ENCODE results near the gene TAF11.
A peak's percentile ranks its signal among the peaks of the same experiment; 100 is the strongest.
"Not testable (repeated sequence)": the region's sequence is repeated elsewhere in the genome, so short reads cannot be mapped to it uniquely, and the experiment has no call there.

TAF11 gene

DNA sequence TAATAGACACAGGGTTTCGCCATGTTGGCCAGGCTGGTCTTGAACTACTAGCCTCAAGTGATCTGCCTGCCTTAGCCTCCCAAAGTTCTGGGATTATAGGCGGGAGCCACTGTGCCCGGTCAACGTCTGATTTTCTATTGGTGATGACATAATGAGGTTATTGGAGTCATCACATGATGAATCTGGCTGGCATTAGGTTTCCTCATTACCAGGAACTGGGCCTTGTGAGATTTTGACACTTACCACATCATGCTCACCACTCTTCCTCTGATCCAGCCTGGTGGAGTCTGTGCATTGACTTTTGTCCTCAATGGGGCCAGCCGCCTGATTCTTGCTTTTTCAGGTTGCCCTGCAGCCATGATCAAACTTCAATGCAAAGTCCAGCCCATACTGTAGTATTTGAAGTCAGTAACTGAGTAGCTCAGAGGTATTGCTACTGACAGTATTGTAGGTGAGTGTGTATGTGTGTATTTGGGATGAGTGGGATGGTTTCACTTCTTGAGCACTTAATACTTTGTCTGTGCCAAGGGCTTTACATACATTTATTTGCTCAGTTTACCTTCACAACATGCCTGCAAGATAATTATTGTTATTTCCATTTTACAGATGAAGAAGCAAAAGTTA, 17.3 kb upstream of the TAF11 start:
- H3K27ac ChIP-seq (ENCODE audit: low read depth, low read length), result no peak overlapping the region
- H3K4me3 ChIP-seq (ENCODE audit: low read depth, low read length), result no peak overlapping the region
- H3K79me2 ChIP-seq (ENCODE audit: control insufficient read depth, insufficient read depth, low read length, unreplicated experiment), result peaks cover 4% of the 10 kb centered on the region
- no peak overlapping the region for H2AFZ ChIP-seq (ENCODE audit: low read length, unreplicated experiment)
- H3K4me1 ChIP-seq (ENCODE audit: control insufficient read depth, insufficient read depth, low read length, unreplicated experiment), result peaks cover 8% of the 10 kb centered on the region
- no peaks in the 10 kb centered on the region for H3K27me3 ChIP-seq (ENCODE audit: insufficient read depth, low read length)
- no peaks in the 10 kb centered on the region for H3K36me3 ChIP-seq (ENCODE audit: insufficient read depth, low read length)

DNA sequence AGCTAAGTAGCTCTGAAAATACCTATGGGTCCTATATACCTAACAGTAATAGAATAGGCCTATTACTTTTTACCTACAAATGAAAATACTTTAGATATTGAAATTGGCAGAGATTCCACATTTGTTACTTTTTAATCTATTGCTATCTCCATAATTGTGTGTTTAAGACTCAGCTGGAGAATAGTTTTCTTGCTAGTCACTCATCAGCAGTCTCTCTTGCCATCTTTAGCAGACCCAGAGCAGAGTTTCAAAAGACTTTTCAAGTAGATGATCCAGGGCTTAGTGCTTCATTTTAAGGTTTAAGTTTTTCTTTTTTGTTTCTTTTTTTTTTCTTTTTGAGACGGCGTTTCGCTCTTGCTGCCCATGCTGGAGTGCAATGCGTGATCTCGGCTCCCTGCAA, 14.1 kb upstream of the TAF11 start:
- Histone ChIP-seq H2AFZ (ENCODE audit: low read length, unreplicated experiment) (no peak overlapping the region), H3K36me3 (ENCODE audit: insufficient read depth, low read length) (no peaks in the 10 kb centered on the region), H3K27me3 (ENCODE audit: insufficient read depth, low read length) (no peaks in the 10 kb centered on the region), H3K4me3 (ENCODE audit: low read depth, low read length) (no peak overlapping the region), H3K27ac (ENCODE audit: low read depth, low read length) (no peak overlapping the region), H3K79me2 (ENCODE audit: control insufficient read depth, insufficient read depth, low read length, unreplicated experiment) (peaks cover 4% of the 10 kb centered on the region), H3K4me1 (ENCODE audit: control insufficient read depth, insufficient read depth, low read length, unreplicated experiment) (peaks cover 8% of the 10 kb centered on the region)

DNA sequence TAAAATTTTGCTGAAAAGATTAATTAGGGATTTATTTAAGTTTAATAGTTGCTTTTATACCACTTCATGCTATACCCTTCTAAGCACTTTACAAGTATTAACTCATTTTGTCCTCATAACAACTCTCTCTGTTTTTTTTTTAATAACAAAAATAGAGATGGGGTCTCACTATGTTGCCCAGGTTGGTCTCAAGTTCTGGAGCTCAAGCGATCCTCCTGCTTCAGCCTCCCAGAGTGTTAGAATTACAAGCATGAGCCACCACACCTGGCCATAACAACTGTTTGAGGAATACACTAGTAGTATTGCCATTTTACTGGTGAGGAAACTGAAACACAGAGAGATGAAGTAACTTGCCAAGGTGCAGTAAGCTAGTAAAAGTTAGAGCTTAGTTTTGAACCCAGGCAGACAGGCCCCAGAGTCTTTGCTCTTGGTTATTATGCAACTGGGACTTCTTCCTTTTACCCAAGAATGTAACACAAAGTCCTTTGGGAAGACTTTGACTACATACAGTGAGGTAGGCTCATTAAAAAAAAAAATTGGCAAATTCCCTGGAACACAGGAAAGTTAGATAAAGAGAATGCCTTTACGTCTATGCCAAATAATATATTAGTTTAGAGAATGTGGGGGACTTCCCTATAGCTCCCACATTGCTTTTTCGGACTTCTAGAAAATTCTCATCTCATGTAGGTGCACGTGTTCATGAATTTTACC, 12.6 kb upstream of the TAF11 start:
- no peak overlapping the region for H2AFZ ChIP-seq (ENCODE audit: low read length, unreplicated experiment)
- H3K4me3 ChIP-seq (ENCODE audit: low read depth, low read length), result no peak overlapping the region
- no peak overlapping the region for H3K27ac ChIP-seq (ENCODE audit: low read depth, low read length)
- H3K27me3 ChIP-seq (ENCODE audit: insufficient read depth, low read length), result no peaks in the 10 kb centered on the region
- peaks cover 8% of the 10 kb centered on the region for H3K4me1 ChIP-seq (ENCODE audit: control insufficient read depth, insufficient read depth, low read length, unreplicated experiment)
- peaks cover 5% of the 10 kb centered on the region for H3K79me2 ChIP-seq (ENCODE audit: control insufficient read depth, insufficient read depth, low read length, unreplicated experiment)
- no peaks in the 10 kb centered on the region for H3K36me3 ChIP-seq (ENCODE audit: insufficient read depth, low read length)

DNA sequence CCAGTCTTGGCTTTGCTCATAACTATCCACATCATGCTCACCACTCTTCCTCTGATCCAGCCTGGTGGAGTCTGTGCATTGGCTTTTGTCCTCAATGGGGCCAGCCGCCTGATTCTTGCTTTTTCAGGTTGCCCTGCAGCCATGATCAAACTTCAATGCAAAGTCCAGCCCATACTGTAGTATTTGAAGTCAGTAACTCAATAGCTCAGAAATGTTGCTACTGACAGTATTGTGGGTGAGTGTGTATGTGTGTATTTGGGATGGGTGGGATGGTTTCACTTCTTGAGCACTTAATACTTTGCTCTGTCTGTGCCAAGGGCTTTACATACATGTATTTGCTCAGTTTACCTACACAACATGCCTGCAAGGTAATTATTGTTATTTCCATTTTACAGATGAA, 11.9 kb upstream of the TAF11 start:
- not testable (repeated sequence) for H3K36me3 ChIP-seq (ENCODE audit: insufficient read depth, low read length); H3K27ac ChIP-seq (ENCODE audit: low read depth, low read length); H3K79me2 ChIP-seq (ENCODE audit: control insufficient read depth, insufficient read depth, low read length, unreplicated experiment); H2AFZ ChIP-seq (ENCODE audit: low read length, unreplicated experiment); H3K4me3 ChIP-seq (ENCODE audit: low read depth, low read length); H3K27me3 ChIP-seq (ENCODE audit: insufficient read depth, low read length); H3K4me1 ChIP-seq (ENCODE audit: control insufficient read depth, insufficient read depth, low read length, unreplicated experiment)

DNA sequence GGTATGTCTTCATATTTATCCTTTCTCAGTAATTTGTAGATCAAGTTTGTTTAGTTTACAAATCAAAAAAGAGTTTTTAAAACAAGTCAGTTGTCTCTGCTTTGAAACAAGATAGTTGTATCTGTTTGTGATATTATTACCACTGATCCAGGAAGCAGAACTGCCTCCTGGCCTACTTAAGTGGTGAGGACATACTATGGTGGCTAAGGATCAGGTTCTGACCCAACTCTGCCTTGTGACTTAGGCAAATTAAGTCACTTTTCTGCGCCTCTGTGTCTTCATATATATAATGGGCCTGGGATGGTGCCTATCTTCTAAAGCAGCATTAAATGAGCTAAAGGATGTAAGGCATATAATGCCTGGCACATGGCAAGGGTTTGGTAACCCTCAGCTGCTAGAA, 9.9 kb upstream of the TAF11 start:
- H3K4me3 ChIP-seq (ENCODE audit: low read depth, low read length), result no peak overlapping the region
- H3K36me3 ChIP-seq (ENCODE audit: insufficient read depth, low read length), result no peaks in the 10 kb centered on the region
- no peaks in the 10 kb centered on the region for H3K27me3 ChIP-seq (ENCODE audit: insufficient read depth, low read length)
- no peak overlapping the region for H2AFZ ChIP-seq (ENCODE audit: low read length, unreplicated experiment)
- peaks cover 14% of the 10 kb centered on the region for H3K79me2 ChIP-seq (ENCODE audit: control insufficient read depth, insufficient read depth, low read length, unreplicated experiment)
- H3K4me1 ChIP-seq (ENCODE audit: control insufficient read depth, insufficient read depth, low read length, unreplicated experiment), result peaks cover 8% of the 10 kb centered on the region
- no peak overlapping the region for H3K27ac ChIP-seq (ENCODE audit: low read depth, low read length)

GRCh38 chr6:34897130-34897529, 9.3 kb upstream of the TAF11 start:
- Histone ChIP-seq H3K27me3 (ENCODE audit: insufficient read depth, low read length) (no peaks in the 10 kb centered on the region), H2AFZ (ENCODE audit: low read length, unreplicated experiment) (no peak overlapping the region), H3K4me3 (ENCODE audit: low read depth, low read length) (no peak overlapping the region), H3K4me1 (ENCODE audit: control insufficient read depth, insufficient read depth, low read length, unreplicated experiment) (peaks cover 8% of the 10 kb centered on the region), H3K36me3 (ENCODE audit: insufficient read depth, low read length) (no peaks in the 10 kb centered on the region), H3K27ac (ENCODE audit: low read depth, low read length) (no peak overlapping the region), H3K79me2 (ENCODE audit: control insufficient read depth, insufficient read depth, low read length, unreplicated experiment) (peaks cover 19% of the 10 kb centered on the region)

- no peaks in the 10 kb centered on the region for H3K27me3 ChIP-seq (ENCODE audit: insufficient read depth, low read length)
- H3K4me1 ChIP-seq (ENCODE audit: control insufficient read depth, insufficient read depth, low read length, unreplicated experiment), result peaks cover 5% of the 10 kb centered on the region
- no peak overlapping the region for H3K27ac ChIP-seq (ENCODE audit: low read depth, low read length)
- H3K36me3 ChIP-seq (ENCODE audit: insufficient read depth, low read length), result no peaks in the 10 kb centered on the region
- no peak overlapping the region for H2AFZ ChIP-seq (ENCODE audit: low read length, unreplicated experiment)
- no peak overlapping the region for H3K4me3 ChIP-seq (ENCODE audit: low read depth, low read length)
- peaks cover 24% of the 10 kb centered on the region for H3K79me2 ChIP-seq (ENCODE audit: control insufficient read depth, insufficient read depth, low read length, unreplicated experiment)
These were observed 6.9 kb upstream of the TAF11 start for GRCh38 chr6:34894693-34895092.

DNA sequence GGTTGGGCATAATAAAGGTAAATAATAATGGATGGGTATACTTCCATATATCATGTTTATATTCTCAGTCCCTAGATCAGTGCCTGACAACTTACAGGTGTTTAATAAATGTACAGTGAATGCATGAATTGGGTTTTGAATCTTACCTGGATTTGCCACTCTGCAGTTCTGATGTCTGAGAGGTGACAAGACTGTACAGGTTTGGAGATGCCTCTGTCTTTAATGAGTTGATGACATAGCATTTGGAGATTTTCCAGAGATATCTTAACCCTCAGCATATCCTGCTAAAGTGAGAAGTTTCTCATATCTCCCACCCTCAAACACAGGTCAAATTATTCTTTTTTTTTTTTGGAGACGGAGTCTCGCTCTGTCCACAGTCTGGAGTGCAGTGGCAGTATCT, 3.5 kb upstream of the TAF11 start:
- Histone ChIP-seq H2AFZ (ENCODE audit: low read length, unreplicated experiment) (no peak overlapping the region), H3K4me1 (ENCODE audit: control insufficient read depth, insufficient read depth, low read length, unreplicated experiment) (peaks cover 5% of the 10 kb centered on the region), H3K79me2 (ENCODE audit: control insufficient read depth, insufficient read depth, low read length, unreplicated experiment) (peaks cover 48% of the 10 kb centered on the region), H3K27ac (ENCODE audit: low read depth, low read length) (no peak overlapping the region), H3K4me3 (ENCODE audit: low read depth, low read length) (peak overlapping the region; percentile 91; the same call in 1 of the 2 replicates), H3K27me3 (ENCODE audit: insufficient read depth, low read length) (no peaks in the 10 kb centered on the region), H3K36me3 (ENCODE audit: insufficient read depth, low read length) (no peaks in the 10 kb centered on the region)

- peak overlapping the region; percentile 91 for H3K4me3 ChIP-seq (ENCODE audit: low read depth, low read length)
- H3K27ac ChIP-seq (ENCODE audit: low read depth, low read length), result no peak overlapping the region
- H3K79me2 ChIP-seq (ENCODE audit: control insufficient read depth, insufficient read depth, low read length, unreplicated experiment), result peaks cover 48% of the 10 kb centered on the region
- peak overlapping the region; percentile 65 for H2AFZ ChIP-seq (ENCODE audit: low read length, unreplicated experiment)
- peaks cover 5% of the 10 kb centered on the region for H3K4me1 ChIP-seq (ENCODE audit: control insufficient read depth, insufficient read depth, low read length, unreplicated experiment)
- no peaks in the 10 kb centered on the region for H3K27me3 ChIP-seq (ENCODE audit: insufficient read depth, low read length)
- no peaks in the 10 kb centered on the region for H3K36me3 ChIP-seq (ENCODE audit: insufficient read depth, low read length)
These were observed 2.7 kb upstream of the TAF11 start for GRCh38 chr6:34890533-34890925.

DNA sequence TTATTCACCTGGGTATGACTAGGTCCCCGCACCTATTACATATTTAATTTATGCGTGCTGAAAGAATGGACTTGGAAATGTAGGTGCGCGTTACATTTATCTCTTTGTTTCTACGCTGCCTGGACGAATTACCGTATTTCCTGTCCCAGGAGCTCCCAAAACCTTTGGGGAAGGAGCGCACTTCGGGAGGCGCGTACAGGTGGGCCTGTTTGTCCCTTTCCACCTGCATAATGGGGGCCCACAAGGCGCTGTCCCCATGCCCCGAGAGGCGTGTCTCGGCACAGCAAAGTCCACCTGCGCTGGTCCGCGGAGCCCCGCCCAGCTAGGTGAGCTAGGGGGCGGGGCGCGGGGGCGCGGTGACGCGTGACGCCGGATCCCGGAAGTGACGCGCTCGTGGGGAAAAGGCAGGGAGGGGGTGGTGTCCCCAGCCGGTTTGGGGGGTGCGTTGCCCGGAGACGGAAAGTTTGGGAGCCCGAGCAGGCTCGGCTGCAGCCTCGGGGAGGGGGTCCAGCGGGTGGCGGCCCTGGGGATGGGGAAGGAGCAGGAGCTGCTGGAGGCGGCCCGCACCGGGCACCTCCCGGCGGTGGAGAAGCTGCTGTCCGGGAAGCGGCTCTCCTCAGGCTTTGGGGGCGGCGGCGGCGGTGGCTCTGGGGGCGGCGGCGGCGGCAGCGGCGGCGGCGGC, 1.2 kb upstream of the TAF11 start, which contains the start of gene ANKS1A:
TSS of gene ANKS1A (plus strand) at position 382 of the 682 bp plus-strand sequence. CDS start at position 530, 148 bp downstream.
- Histone ChIP-seq H2AFZ (ENCODE audit: low read length, unreplicated experiment) (peak within 1 kb of the TSS; percentile 100), H3K27me3 (ENCODE audit: insufficient read depth, low read length) (no peaks in the 10 kb centered on the region), H3K4me3 (ENCODE audit: low read depth, low read length) (peak within 1 kb of the TSS; percentile 91), H3K4me1 (ENCODE audit: control insufficient read depth, insufficient read depth, low read length, unreplicated experiment) (peaks cover 5% of the 10 kb centered on the region), H3K36me3 (ENCODE audit: insufficient read depth, low read length) (no peaks in the 10 kb centered on the region), H3K79me2 (ENCODE audit: control insufficient read depth, insufficient read depth, low read length, unreplicated experiment) (peaks cover 53% of the 10 kb centered on the region), H3K27ac (ENCODE audit: low read depth, low read length) (peak within 1 kb of the TSS; percentile 76)

DNA sequence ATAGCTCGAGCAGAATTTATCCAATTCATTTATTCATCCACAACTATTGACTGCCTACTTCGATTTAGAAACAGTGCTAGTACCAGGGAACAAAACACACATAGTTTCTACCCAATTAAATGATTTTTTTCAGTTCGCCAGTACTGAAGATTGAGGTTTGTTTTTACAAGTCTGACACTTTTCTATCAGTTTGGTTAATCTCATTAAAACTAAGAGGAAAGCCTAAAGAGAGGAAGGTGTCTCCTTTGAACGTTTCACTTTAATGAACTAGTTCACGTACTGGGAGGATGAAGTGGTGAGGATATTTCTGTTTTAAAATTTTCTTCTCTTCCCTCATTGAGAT, 643 bp upstream of the TAF11 start:
- Histone ChIP-seq H3K36me3 (ENCODE audit: insufficient read depth, low read length) (no peaks in the 10 kb centered on the region), H3K4me1 (ENCODE audit: control insufficient read depth, insufficient read depth, low read length, unreplicated experiment) (peaks cover 5% of the 10 kb centered on the region), H2AFZ (ENCODE audit: low read length, unreplicated experiment) (peak overlapping the region; percentile 100), H3K79me2 (ENCODE audit: control insufficient read depth, insufficient read depth, low read length, unreplicated experiment) (peaks cover 57% of the 10 kb centered on the region), H3K27ac (ENCODE audit: low read depth, low read length) (peak overlapping the region; percentile 76), H3K4me3 (ENCODE audit: low read depth, low read length) (peak overlapping the region; percentile 91), H3K27me3 (ENCODE audit: insufficient read depth, low read length) (no peaks in the 10 kb centered on the region)

Measured in ACC112 (cell line).